GDM1 (cell line): ENCODE results near the gene HTR4.
"Not testable (repeated sequence)": the region's sequence is repeated elsewhere in the genome, so short reads cannot be mapped to it uniquely, and the experiment has no call there.

Experiments
- DNase-seq: peaks from one replicate; lab custom pipeline; 2025; lab: John Stamatoyannopoulos, UW

Gene HTR4

GRCh38 chr5:148474025-148474511 is 180.3 kb downstream of the HTR4 start:
- DNase-seq = no peak

- no peak for DNase-seq
These were observed 182.9 kb downstream of the HTR4 start for GRCh38 chr5:148471379-148471778.

GRCh38 chr5:148469501-148469935 is 184.8 kb downstream of the HTR4 start:
- DNase-seq = no peak

- DNase-seq = not testable (repeated sequence)
These were observed 185.6 kb downstream of the HTR4 start for GRCh38 chr5:148468746-148469145.

GRCh38 chr5:148467958-148468357 is 186.4 kb downstream of the HTR4 start:
- DNase-seq = no peak

- no peak for DNase-seq
These were observed 188.1 kb downstream of the HTR4 start for GRCh38 chr5:148466236-148466580.

- no peak for DNase-seq
These were observed 188.7 kb downstream of the HTR4 start for GRCh38 chr5:148465381-148466235.

- no peak for DNase-seq
These were observed 194.7 kb downstream of the HTR4 start for GRCh38 chr5:148459669-148460068.

- no peak for DNase-seq
These were observed 196.1 kb downstream of the HTR4 start for GRCh38 chr5:148458036-148458888.

- DNase-seq = no peak
These were observed 197.1 kb downstream of the HTR4 start for GRCh38 chr5:148457183-148457620.

- no peak for DNase-seq
These were observed 199.1 kb downstream of the HTR4 start for GRCh38 chr5:148455185-148455584.

GRCh38 chr5:148454576-148454975 is 199.8 kb downstream of the HTR4 start:
- no peak for DNase-seq

- DNase-seq = no peak
These were observed 201.7 kb downstream of the HTR4 start for GRCh38 chr5:148452499-148453193.

GRCh38 chr5:148446611-148447010 is 207.7 kb downstream of the HTR4 start:
- no peak for DNase-seq

GRCh38 chr5:148445578-148445977 is 208.7 kb downstream of the HTR4 start:
- no peak for DNase-seq

- DNase-seq = peak; percentile 24
These were observed 210.3 kb downstream of the HTR4 start for GRCh38 chr5:148443998-148444397.

- DNase-seq = no peak
These were observed 211.1 kb downstream of the HTR4 start for GRCh38 chr5:148443241-148443640.

GRCh38 chr5:148438933-148439332 is 215.4 kb downstream of the HTR4 start:
- no peak for DNase-seq

GRCh38 chr5:148437249-148437648 is 217.1 kb downstream of the HTR4 start:
- no peak for DNase-seq

GRCh38 chr5:148436029-148436428 is 218.3 kb downstream of the HTR4 start:
- no peak for DNase-seq

GRCh38 chr5:148433826-148434225 is 220.5 kb downstream of the HTR4 start:
- DNase-seq = no peak
